SK-N-SH (cell line): ENCODE measurements around the gene MAP3K7. TPM values are rescaled to one million over a fixed set of nuclear protein-coding genes. Genes with fewer than 3 reads are reported as not detected.

Experiments used
- CTCF ChIA-PET: fragments of 300-600, 350-600 bp; formaldehyde crosslinking; extraction: SDS; loops from one replicate; lab custom pipeline; 2021; lab: Yijun Ruan, JAX
- POLR2A ChIA-PET: fragments of 350-600 bp; sonication (Branson Sonifier 250); formaldehyde crosslinking; extraction: SDS; loops from one replicate; lab custom pipeline; 2020; ENCODE audit warnings: antibody characterized with exemption, inconsistent platforms; lab: Yijun Ruan, JAX
- DNase-seq: peaks from one replicate; pipeline ENCODE4 v3.0.0; 2012
- H2AFZ ChIP-seq: fragments of 200-600 bp; sonication (generic); 2 replicates; pipeline ENCODE4 v1.8.1; 2016; ENCODE audit warnings: antibody characterized with exemption, mild to moderate bottlenecking, low read depth
- H3F3A ChIP-seq: fragments of 200-600 bp; sonication (generic); replicated peaks from 2 replicates; pipeline ENCODE3; 2016; ENCODE audit warnings: antibody characterized with exemption, mild to moderate bottlenecking; ENCODE audit not compliant: insufficient read depth
- H3K27ac ChIP-seq, 2 experiments: fragments of 200-500 bp in 1 of 2; fragments of 200-600 bp in 1 of 2; sonication (Bioruptor generic) in 1 of 2; sonication (generic), shearing (Covaris generic) in 1 of 2; 2 replicates each; pipeline versions ENCODE4 v1.5.1 to v1.6.1; 2014 to 2016; ENCODE audit warnings: low read depth in 2 of 2, inconsistent platforms in 1 of 2, low read length in 1 of 2, mild to moderate bottlenecking in 1 of 2, mixed read lengths in 1 of 2
- H3K27me3 ChIP-seq: fragments of 200-600 bp; sonication (generic), shearing (Covaris generic); 2 replicates; pipeline ENCODE4 v1.6.1; 2016; ENCODE audit warnings: mixed run types; ENCODE audit not compliant: insufficient read depth
- H3K36me3 ChIP-seq, 2 experiments: fragments of 200-500 bp in 1 of 2; fragments of 200-600 bp in 1 of 2; sonication (Bioruptor generic) in 1 of 2; sonication (generic) in 1 of 2; replicated peaks in 1 of 2; 2 replicates each; pipeline versions ENCODE3 to v1.5.1; 2014 to 2016; ENCODE audit warnings: low read length in 1 of 2, mild to moderate bottlenecking in 1 of 2; ENCODE audit not compliant: insufficient read depth in 2 of 2, control insufficient read depth in 1 of 2
- H3K4me1 ChIP-seq, 2 experiments: fragments of 200-500 bp in 1 of 2; fragments of 200-600 bp in 1 of 2; sonication (Bioruptor generic) in 1 of 2; sonication (generic), shearing (Covaris generic) in 1 of 2; 2 replicates each; pipeline versions ENCODE4 v1.5.1 to v1.6.1; 2014 to 2016; ENCODE audit warnings: low read depth in 1 of 2, low read length in 1 of 2, mixed run types in 1 of 2; ENCODE audit not compliant: insufficient read depth in 2 of 2, control insufficient read depth in 1 of 2
- H3K4me2 ChIP-seq: fragments of 200-600 bp; sonication (generic), shearing (Covaris generic); 2 replicates; pipeline ENCODE4 v1.6.1; 2017; ENCODE audit warnings: mixed run types
- H3K4me3 ChIP-seq, 2 experiments: fragments of 200-500 bp in 1 of 2; fragments of 200-600 bp in 1 of 2; sonication (Bioruptor generic) in 1 of 2; sonication (generic), shearing (Covaris generic) in 1 of 2; 2 replicates each; pipeline versions ENCODE4 v1.5.1 to v1.8.1; 2014 to 2016; ENCODE audit warnings: low read depth in 2 of 2, inconsistent platforms in 1 of 2, low read length in 1 of 2, mild to moderate bottlenecking in 1 of 2, mixed read lengths in 1 of 2, moderate library complexity in 1 of 2
- H3K79me2 ChIP-seq: fragments of 200-600 bp; sonication (generic); 2 replicates; pipeline ENCODE4 v1.8.1; 2017; ENCODE audit warnings: mild to moderate bottlenecking; ENCODE audit not compliant: insufficient read depth
- H3K9ac ChIP-seq: fragments of 200-600 bp; sonication (generic); 2 replicates; pipeline ENCODE4 v1.6.1; 2017; ENCODE audit warnings: mixed run types
- H3K9me2 ChIP-seq: fragments of 200-600 bp; sonication (generic); 2 replicates; pipeline ENCODE4 v1.6.1; 2017; ENCODE audit warnings: mixed run types
- H3K9me3 ChIP-seq: fragments of 200-600 bp; sonication (generic); 2 replicates; pipeline ENCODE4 v1.6.1; 2017; ENCODE audit warnings: mixed run types, mild to moderate bottlenecking, moderate library complexity
- H4K20me1 ChIP-seq: fragments of 200-600 bp; sonication (generic); 2 replicates; pipeline ENCODE4 v1.6.1; 2017; ENCODE audit warnings: mild to moderate bottlenecking, mixed run types; ENCODE audit not compliant: insufficient read depth
- CHD2 ChIP-seq: fragments of 150-350 bp; IDR thresholded peaks from 2 replicates; pipeline ENCODE4 v1.6.1; 2018; ENCODE audit warnings: low read length; ENCODE audit not compliant: partially characterized antibody
- ELF1 ChIP-seq: IDR thresholded peaks from 2 replicates; pipeline ENCODE4 v1.4.0; 2012
- FOXJ3 ChIP-seq: sonication (generic); formaldehyde crosslinking; IDR thresholded peaks from 2 replicates; pipeline ENCODE4 v1.5.1; 2020; ENCODE audit warnings: mild to moderate bottlenecking, missing genetic modification reagents
- GATA2 ChIP-seq: sonication (generic); formaldehyde crosslinking; IDR thresholded peaks from 2 replicates; pipeline ENCODE4 v1.5.0; 2020; ENCODE audit warnings: mild to moderate bottlenecking, missing genetic modification reagents
- JUND ChIP-seq: IDR thresholded peaks from 2 replicates; pipeline ENCODE4 v1.4.0; 2012
- MXI1 ChIP-seq: IDR thresholded peaks from 2 replicates; pipeline ENCODE4 v1.6.1; 2012; ENCODE audit warnings: mild to moderate bottlenecking, low read depth, low read length, improper control_type of control experiment
- NFIC ChIP-seq: IDR thresholded peaks from 2 replicates; pipeline ENCODE4 v1.4.0; 2012; ENCODE audit warnings: borderline replicate concordance
- NRF1 ChIP-seq: IDR thresholded peaks from 2 replicates; pipeline ENCODE4 v1.6.1; 2012; ENCODE audit warnings: low read depth, mild to moderate bottlenecking, low read length
- POLR2AphosphoS5 ChIP-seq: IDR thresholded peaks from 2 replicates; pipeline ENCODE4 v1.6.1; 2012; ENCODE audit warnings: low read depth, low read length
- RAD21 ChIP-seq: IDR thresholded peaks from 2 replicates; pipeline ENCODE4 v1.6.1; 2012; ENCODE audit warnings: mild to moderate bottlenecking, low read length
- RCOR1 ChIP-seq: fragments of 150-350 bp; IDR thresholded peaks from 2 replicates; pipeline ENCODE4 v1.6.1; 2017; ENCODE audit warnings: antibody characterized with exemption, low read length
- RFX5 ChIP-seq: IDR thresholded peaks from 2 replicates; pipeline ENCODE4 v1.6.1; 2012; ENCODE audit warnings: mild to moderate bottlenecking, improper control_type of control experiment, low read length
- SIN3A ChIP-seq: IDR thresholded peaks from 2 replicates; pipeline ENCODE4 v1.6.1; 2012; ENCODE audit warnings: low read depth, mild to moderate bottlenecking, low read length, moderate library complexity, borderline replicate concordance
- TAF1 ChIP-seq: IDR thresholded peaks from 2 replicates; pipeline ENCODE4 v1.6.1; 2012; ENCODE audit warnings: low read depth, mild to moderate bottlenecking, low read length, moderate library complexity, borderline replicate concordance
- TEAD4 ChIP-seq: IDR thresholded peaks from 2 replicates; pipeline ENCODE4 v1.4.0; 2012; ENCODE audit warnings: mild to moderate bottlenecking, borderline replicate concordance; ENCODE audit not compliant: insufficient read depth
- YY1 ChIP-seq: IDR thresholded peaks from 2 replicates; pipeline ENCODE4 v1.4.0; 2012; ENCODE audit warnings: low read depth, mild to moderate bottlenecking
- WGBS: methylation state at CpG from one replicate; pipeline ENCODE4 v1.1.6; 2017; ENCODE audit warnings: low lambda C conversion rate; 5-methylcytosine and 5-hydroxymethylcytosine counted together
- polyA plus RNA-seq, 3 experiments: library from polyadenylated mRNA; depleted of rRNA; stranded (reverse); fragments of >200 nt; gene quantifications; 2 replicates each; pipeline ENCODE4 v1.2.3, GENCODE V29; 2012
- TF ChIP-seq, protein P1 (sequence below): IDR thresholded peaks from 2 replicates; pipeline ENCODE4 v1.6.1; 2012; ENCODE audit warnings: mild to moderate bottlenecking, low read depth, low read length, moderate library complexity
- TF ChIP-seq, protein P2 (sequence below): IDR thresholded peaks from 2 replicates; pipeline ENCODE4 v1.4.0; 2012; ENCODE audit warnings: low read depth
- TF ChIP-seq, protein P3 (sequence below): IDR thresholded peaks from 2 replicates; pipeline ENCODE4 v1.4.0; 2012; ENCODE audit warnings: low read depth, borderline replicate concordance
- TF ChIP-seq, protein P4 (sequence below): fragments of 150-350 bp; IDR thresholded peaks from 2 replicates; pipeline ENCODE4 v1.6.1; 2017; ENCODE audit warnings: antibody characterized with exemption, low read length, low read depth, borderline replicate concordance

Gene MAP3K7
- polyA plus RNA-seq, 1 of the 3 experiments (the other 2 are of a cell fraction): 21.1 TPM

DNA sequence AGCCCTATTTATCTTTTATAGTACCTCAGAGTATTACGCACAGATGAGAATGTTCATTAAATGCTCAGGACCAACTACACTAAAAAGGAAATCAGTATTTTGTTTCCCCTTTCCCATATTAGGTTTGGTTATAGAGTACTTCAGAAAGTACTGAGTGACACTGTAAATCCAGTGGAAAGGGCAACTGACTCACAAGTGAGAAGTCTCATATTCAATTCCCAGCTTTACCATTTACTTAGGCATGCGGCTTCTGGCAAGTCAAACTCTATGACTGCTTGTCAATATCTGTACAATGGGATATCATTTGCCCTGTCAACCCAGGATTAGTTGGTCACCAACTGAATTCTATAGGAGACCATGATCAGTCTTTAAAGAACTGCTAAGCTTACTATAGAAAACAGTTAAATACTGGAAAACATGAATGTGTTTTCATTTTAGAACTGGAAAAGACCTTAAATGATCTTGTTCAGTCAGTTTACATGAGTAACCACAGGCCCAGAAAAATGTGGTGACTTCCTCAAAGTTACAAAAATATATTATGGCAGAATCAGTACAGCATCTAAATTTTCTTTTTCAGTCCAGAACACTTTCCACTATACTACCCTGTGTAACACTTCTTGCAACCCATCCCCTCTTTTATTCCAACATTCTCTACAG is 3.6 kb downstream of the MAP3K7 start (continued):
- TF ChIP-seq, protein P1, sequence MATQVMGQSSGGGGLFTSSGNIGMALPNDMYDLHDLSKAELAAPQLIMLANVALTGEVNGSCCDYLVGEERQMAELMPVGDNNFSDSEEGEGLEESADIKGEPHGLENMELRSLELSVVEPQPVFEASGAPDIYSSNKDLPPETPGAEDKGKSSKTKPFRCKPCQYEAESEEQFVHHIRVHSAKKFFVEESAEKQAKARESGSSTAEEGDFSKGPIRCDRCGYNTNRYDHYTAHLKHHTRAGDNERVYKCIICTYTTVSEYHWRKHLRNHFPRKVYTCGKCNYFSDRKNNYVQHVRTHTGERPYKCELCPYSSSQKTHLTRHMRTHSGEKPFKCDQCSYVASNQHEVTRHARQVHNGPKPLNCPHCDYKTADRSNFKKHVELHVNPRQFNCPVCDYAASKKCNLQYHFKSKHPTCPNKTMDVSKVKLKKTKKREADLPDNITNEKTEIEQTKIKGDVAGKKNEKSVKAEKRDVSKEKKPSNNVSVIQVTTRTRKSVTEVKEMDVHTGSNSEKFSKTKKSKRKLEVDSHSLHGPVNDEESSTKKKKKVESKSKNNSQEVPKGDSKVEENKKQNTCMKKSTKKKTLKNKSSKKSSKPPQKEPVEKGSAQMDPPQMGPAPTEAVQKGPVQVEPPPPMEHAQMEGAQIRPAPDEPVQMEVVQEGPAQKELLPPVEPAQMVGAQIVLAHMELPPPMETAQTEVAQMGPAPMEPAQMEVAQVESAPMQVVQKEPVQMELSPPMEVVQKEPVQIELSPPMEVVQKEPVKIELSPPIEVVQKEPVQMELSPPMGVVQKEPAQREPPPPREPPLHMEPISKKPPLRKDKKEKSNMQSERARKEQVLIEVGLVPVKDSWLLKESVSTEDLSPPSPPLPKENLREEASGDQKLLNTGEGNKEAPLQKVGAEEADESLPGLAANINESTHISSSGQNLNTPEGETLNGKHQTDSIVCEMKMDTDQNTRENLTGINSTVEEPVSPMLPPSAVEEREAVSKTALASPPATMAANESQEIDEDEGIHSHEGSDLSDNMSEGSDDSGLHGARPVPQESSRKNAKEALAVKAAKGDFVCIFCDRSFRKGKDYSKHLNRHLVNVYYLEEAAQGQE: no peak
- TF ChIP-seq JUND: no peak
- TF ChIP-seq CHD2: no peak

DNA sequence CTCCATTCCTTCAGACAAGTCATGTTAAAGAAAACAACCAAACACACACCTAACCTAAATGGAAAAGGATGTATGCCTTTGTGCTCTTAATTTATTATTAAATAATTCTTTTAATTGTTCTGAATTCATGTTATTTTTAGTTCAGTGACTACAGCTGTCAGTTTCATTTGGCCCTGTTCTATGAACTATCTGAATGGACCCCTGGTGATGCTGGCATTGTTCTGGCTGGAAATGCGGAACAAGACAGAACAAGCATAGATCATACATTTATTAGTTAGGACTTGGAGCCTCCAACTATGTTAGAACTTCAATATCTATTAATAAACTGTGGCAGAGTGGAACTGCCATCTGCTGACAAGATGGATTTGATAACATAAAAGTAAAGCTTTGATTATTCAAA is 5.7 kb downstream of the MAP3K7 start:
- Histone ChIP-seq H3K9ac (no peak overlapping the region), H3K9me3 (no peaks in the 10 kb centered on the region), H3F3A (peaks cover 2% of the 10 kb centered on the region), H3K79me2 (peaks cover 100% of the 10 kb centered on the region), H3K9me2 (no peaks in the 10 kb centered on the region), H2AFZ (no peak overlapping the region), H3K4me3 (no peak overlapping the region), H3K36me3 (peaks cover 3 to 10% of the 10 kb centered on the region in 2 experiments), H3K27me3 (no peaks in the 10 kb centered on the region), H4K20me1 (peaks cover 91% of the 10 kb centered on the region), H3K4me1 (peaks cover 0 to 6% of the 10 kb centered on the region in 2 experiments; a peak in 2 of 4 replicates), H3K27ac (no peak overlapping the region), H3K4me2 (no peak overlapping the region)
- WGBS: 96% methylated on average over 1 of the region's 1 CpG
- no peak for DNase-seq
- ChIA-PET CTCF (no interaction called here), POLR2A (no interaction called here)
- TF ChIP-seq MXI1 (no peak), RAD21 (no peak), TAF1 (no peak), FOXJ3 (CRISPR knock-in tag) (no peak), ELF1 (no peak), NRF1 (no peak), YY1 (no peak), RFX5 (no peak), RCOR1 (no peak), NFIC (no peak), TEAD4 (no peak), POLR2AphosphoS5 (no peak), GATA2 (CRISPR knock-in tag) (no peak), SIN3A (no peak)
- TF ChIP-seq, protein P2, sequence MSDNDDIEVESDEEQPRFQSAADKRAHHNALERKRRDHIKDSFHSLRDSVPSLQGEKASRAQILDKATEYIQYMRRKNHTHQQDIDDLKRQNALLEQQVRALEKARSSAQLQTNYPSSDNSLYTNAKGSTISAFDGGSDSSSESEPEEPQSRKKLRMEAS: no peak
- TF ChIP-seq, protein P3, sequence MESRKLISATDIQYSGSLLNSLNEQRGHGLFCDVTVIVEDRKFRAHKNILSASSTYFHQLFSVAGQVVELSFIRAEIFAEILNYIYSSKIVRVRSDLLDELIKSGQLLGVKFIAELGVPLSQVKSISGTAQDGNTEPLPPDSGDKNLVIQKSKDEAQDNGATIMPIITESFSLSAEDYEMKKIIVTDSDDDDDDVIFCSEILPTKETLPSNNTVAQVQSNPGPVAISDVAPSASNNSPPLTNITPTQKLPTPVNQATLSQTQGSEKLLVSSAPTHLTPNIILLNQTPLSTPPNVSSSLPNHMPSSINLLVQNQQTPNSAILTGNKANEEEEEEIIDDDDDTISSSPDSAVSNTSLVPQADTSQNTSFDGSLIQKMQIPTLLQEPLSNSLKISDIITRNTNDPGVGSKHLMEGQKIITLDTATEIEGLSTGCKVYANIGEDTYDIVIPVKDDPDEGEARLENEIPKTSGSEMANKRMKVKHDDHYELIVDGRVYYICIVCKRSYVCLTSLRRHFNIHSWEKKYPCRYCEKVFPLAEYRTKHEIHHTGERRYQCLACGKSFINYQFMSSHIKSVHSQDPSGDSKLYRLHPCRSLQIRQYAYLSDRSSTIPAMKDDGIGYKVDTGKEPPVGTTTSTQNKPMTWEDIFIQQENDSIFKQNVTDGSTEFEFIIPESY: no peak
- TF ChIP-seq, protein P4, sequence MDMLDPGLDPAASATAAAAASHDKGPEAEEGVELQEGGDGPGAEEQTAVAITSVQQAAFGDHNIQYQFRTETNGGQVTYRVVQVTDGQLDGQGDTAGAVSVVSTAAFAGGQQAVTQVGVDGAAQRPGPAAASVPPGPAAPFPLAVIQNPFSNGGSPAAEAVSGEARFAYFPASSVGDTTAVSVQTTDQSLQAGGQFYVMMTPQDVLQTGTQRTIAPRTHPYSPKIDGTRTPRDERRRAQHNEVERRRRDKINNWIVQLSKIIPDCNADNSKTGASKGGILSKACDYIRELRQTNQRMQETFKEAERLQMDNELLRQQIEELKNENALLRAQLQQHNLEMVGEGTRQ: no peak
- TF ChIP-seq, protein P1: no peak
